Left lung (tissue), 10 donors: ENCODE results near the gene ANKRD36B. TPM values are rescaled to one million over a fixed set of nuclear protein-coding genes. Genes with fewer than 3 reads are reported as not detected.
A peak's percentile ranks its signal among the peaks of the same experiment; 100 is the strongest.
"Not testable (repeated sequence)": the region's sequence is repeated elsewhere in the genome, so short reads cannot be mapped to it uniquely, and the experiment has no call there.

Source experiments
- ATAC-seq: fragments of 200-7000 bp; cut with Tn5 transposase; one replicate; pipeline ENCODE4 v1.9.1; 2020; ENCODE audit warnings: moderate library complexity
- DNase-seq, 4 donors: peaks; one replicate each; pipeline ENCODE4 v3.0.0-alpha.2; 2013 to 2020
- H3K27ac ChIP-seq, 2 donors: fragments of 200-600 bp; sonication (generic) in 1 of 2; one replicate each; pipeline versions ENCODE4 v1.5.0 to v1.8.0; 2020 to 2021
- H3K27me3 ChIP-seq, 2 donors: fragments of 200-600 bp; sonication (generic) in 1 of 2; one replicate each; pipeline versions ENCODE4 v1.5.0 to v1.8.0; 2020 to 2021
- H3K36me3 ChIP-seq, 2 donors: fragments of 200-600 bp; sonication (generic) in 1 of 2; one replicate each; pipeline versions ENCODE4 v1.5.0 to v1.8.0; 2020 to 2021
- H3K4me1 ChIP-seq, 2 donors: fragments of 200-600 bp; one replicate each; pipeline ENCODE4 v1.8.0; 2021
- H3K4me3 ChIP-seq, 2 donors: fragments of 200-600 bp; sonication (generic) in 1 of 2; one replicate each; pipeline versions ENCODE4 v1.5.0 to v1.8.0; 2020 to 2021; ENCODE audit warnings: mild to moderate bottlenecking in 1 of 2
- H3K9me3 ChIP-seq, 2 donors: fragments of 200-600 bp; sonication (generic) in 1 of 2; one replicate each; pipeline versions ENCODE4 v1.5.0 to v1.8.0; 2020 to 2021
- intact Hi-C, 2 donors: fragments of 100-400 bp; cut with DNase I; formaldehyde crosslinking; loops; one replicate each; pipeline versions ENCODE4 v1.11.2 to v1.14.2; 2022
- polyA plus RNA-seq, 6 donors: library from polyadenylated mRNA; unstranded; fragments of 120-200 nt; gene quantifications; one replicate each; pipeline ENCODE4 v1.2.1, GENCODE V29; 2013; ENCODE audit not compliant: insufficient read length in 6 of 6
- total RNA-seq, 2 donors: library from RNA; stranded (reverse); fragmentation: NEBNext Ultra II Directional; extraction: Animal tissue kit (Norgen Biotek cat#: 25700); gene quantifications; one replicate each; pipeline ENCODE4 v1.2.1, GENCODE V29; 2021
- TF ChIP-seq, protein P1 (sequence below), 2 donors: fragments of 200-600 bp; sonication (generic) in 1 of 2; IDR thresholded peaks; one replicate each; pipeline versions ENCODE4 v1.5.0 to v1.8.0; 2021; ENCODE audit warnings: antibody characterized with exemption in 2 of 2
- donor health status: DM: no; HTN: yes; CAD: no.
- donor health status: DM: no; HTN: no; CAD: no.

The ANKRD36B gene
- total and polyA plus RNA-seq, 8 donors, result 15.9 to 69.9 (median 46.6) TPM

DNA sequence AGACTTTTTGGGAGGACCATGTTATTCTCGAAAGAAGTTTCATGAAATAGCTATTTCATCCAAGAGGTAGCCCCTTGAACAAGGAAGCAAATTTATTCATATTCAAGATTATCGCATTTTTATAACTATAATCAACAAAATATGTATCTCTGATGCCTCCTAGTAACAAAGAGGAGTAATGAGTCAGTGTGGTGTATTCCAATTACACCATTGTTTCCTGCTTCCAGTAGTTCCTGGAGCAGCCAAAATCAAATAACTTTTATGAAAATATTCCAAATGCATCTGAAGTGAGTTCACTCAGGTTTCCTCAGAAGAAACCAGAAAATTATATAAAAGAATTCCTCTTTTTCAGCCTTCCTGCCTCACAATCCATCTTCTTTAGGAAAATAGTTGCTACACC, 43.0 kb downstream of the ANKRD36B start:
- ATAC-seq (no peak), DNase-seq (no peak)
- no peaks in the 10 kb centered on the region for H3K27me3 ChIP-seq
- H3K9me3 ChIP-seq, result no peaks in the 10 kb centered on the region
- intact Hi-C loops, result no loop called here
- peaks cover 0 to 3% of the 10 kb centered on the region in 2 donors for H3K36me3 ChIP-seq
- no peak overlapping the region for H3K27ac ChIP-seq
- H3K4me3 ChIP-seq, result no peak overlapping the region
- TF ChIP-seq, protein P1, sequence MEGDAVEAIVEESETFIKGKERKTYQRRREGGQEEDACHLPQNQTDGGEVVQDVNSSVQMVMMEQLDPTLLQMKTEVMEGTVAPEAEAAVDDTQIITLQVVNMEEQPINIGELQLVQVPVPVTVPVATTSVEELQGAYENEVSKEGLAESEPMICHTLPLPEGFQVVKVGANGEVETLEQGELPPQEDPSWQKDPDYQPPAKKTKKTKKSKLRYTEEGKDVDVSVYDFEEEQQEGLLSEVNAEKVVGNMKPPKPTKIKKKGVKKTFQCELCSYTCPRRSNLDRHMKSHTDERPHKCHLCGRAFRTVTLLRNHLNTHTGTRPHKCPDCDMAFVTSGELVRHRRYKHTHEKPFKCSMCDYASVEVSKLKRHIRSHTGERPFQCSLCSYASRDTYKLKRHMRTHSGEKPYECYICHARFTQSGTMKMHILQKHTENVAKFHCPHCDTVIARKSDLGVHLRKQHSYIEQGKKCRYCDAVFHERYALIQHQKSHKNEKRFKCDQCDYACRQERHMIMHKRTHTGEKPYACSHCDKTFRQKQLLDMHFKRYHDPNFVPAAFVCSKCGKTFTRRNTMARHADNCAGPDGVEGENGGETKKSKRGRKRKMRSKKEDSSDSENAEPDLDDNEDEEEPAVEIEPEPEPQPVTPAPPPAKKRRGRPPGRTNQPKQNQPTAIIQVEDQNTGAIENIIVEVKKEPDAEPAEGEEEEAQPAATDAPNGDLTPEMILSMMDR (IDR thresholded peaks at IDR 0.05), result no peak
- H3K4me1 ChIP-seq, result no peaks in the 10 kb centered on the region

DNA sequence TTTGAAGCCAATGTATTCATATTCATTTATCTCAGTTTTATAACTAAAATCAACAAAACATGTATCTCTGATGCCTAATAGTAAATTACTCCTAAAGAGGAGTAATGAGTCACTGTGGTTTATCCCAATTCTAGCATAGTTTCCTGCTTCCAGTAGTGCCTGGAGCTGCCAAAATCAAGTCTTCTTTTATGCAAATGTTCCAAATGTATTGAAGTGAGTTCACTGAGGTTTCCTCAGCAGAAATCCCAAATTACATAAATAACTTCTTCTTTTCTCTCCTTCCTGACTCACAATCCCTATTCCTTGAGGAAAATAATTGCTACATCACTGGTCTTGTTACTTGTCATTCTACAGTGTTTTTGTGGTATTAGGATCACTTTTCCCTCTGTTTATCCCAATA, 44.8 kb downstream of the ANKRD36B start:
- DNase-seq, H3K9me3 ChIP-seq, intact Hi-C loops, H3K36me3 ChIP-seq, H3K4me1 ChIP-seq, ATAC-seq, H3K27me3 ChIP-seq, H3K4me3 ChIP-seq, H3K27ac ChIP-seq: not testable (repeated sequence)

DNA sequence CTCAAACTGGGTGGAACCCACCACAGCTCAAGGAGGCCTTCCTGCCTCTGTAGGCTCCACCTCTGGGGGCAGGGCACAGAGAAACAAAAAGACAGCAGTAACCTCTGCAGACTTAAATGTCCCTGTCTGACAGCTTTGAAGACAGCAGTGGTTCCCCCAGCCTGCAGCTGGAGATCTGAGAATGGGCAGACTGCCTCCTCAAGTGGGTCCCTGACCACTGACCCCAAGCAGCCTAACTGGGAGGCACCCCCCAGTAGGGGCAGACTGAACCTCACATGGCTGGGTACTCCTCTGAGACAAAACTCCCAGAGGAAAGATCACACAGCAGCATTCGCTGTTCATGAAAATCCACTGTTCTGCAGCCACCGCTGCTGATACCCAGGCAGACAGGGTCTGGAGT, 63.8 kb downstream of the ANKRD36B start:
- H3K27me3 ChIP-seq, H3K36me3 ChIP-seq, ATAC-seq, DNase-seq, intact Hi-C loops, H3K27ac ChIP-seq, H3K4me1 ChIP-seq, H3K9me3 ChIP-seq, H3K4me3 ChIP-seq: not testable (repeated sequence)

DNA sequence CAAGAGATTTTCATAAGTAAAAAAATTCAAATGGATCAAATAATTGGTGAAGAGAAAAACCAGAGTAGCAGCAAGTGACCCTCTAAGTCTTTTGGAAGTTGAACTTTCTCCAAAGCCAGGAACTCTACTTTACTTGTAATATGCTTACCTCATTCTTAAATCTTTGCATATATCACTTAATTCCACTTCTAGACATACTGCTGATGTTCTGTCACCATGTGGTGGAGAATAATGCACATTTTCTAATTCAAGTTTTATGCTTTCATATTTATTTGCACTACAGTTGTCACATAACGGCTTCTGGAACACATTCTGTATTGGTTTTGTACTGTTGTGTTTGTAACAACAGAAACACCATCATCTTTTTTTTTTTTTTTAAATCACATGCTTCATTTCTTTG, 65.9 kb downstream of the ANKRD36B start:
- ATAC-seq, H3K27me3 ChIP-seq, H3K27ac ChIP-seq, H3K9me3 ChIP-seq, H3K4me1 ChIP-seq, H3K4me3 ChIP-seq, intact Hi-C loops, H3K36me3 ChIP-seq, DNase-seq: not testable (repeated sequence)

DNA sequence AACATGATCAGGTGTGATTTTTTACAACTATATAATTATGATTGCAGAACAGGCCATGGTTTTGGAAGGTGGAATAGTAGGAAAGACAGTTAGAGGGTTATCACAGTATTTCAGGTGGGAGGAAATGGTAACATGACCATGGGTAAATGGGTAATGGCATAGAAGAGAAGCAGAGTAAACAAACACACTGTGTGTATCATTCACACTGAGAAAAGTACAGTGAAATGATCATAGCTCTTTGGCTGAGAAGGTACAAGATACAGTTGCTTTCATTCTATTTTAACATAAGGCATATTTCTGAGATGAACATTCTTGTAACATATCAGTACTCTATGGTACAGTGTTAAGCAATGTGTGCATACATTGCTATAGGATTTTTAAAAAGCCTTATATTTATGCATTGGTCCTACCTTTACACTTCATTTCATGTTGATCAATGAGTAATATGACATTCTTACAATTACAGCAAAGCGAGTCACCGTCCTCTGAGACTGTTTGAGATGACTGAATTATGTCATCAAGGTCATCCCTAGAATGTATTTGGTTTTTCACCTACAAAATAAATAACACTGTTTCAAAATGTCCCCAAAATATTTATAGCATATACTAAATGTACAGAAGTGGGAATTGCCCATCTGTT, 66.6 kb downstream of the ANKRD36B start:
- DNase-seq, intact Hi-C loops, H3K4me1 ChIP-seq, H3K4me3 ChIP-seq, H3K27ac ChIP-seq, H3K9me3 ChIP-seq, H3K36me3 ChIP-seq, ATAC-seq, H3K27me3 ChIP-seq: not testable (repeated sequence)

DNA sequence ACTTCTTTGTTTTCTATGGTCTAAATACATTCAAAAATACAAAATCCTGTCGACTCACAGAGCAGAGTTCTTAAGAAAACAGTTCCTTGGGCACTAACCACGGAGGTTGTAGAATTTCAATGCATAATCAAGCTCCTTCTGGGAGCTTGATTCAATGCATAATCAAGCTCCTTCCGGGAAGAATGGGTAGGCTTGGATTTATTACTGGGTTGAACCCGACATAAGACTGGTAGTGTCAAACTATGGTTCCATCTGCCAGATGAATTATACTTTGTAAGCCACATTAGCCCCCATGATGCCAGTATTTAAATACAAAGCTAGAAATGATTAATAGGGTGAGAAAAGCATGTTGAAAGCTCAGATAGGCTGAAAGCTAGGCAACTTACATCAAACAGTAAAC, 94.0 kb downstream of the ANKRD36B start:
- H3K4me3 ChIP-seq, H3K27me3 ChIP-seq, ATAC-seq, H3K9me3 ChIP-seq, H3K27ac ChIP-seq, intact Hi-C loops, H3K4me1 ChIP-seq, H3K36me3 ChIP-seq, DNase-seq: not testable (repeated sequence)

DNA sequence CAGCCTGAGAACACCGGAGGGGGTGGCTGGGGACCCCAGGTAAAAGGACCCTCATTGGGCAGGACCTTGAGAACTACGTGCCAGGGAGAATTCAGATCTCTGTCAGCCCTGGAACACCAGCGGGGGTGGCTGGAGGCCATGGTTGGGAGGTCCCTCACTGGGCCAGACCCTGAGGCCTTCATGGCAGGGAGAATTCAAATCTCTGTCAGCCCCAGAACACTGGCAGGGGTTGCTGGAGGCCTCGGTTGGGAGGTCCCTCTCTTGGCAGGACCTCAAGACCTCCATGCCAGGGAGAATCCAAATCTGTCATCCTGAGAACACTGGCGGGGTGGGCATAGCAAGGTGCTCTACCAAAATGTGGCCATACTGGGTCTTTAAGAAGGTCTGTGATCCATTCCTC, 99.5 kb downstream of the ANKRD36B start:
- H3K4me1 ChIP-seq, H3K9me3 ChIP-seq, intact Hi-C loops, ATAC-seq, H3K27ac ChIP-seq, H3K27me3 ChIP-seq, H3K36me3 ChIP-seq, H3K4me3 ChIP-seq: not testable (repeated sequence)
- peak in 2 of 4 donors; percentile 28 to 70 for DNase-seq

Other genes with a start within 250 kb of the ANKRD36B start
- gene COX5B, start 56.2 kb upstream of the ANKRD36B start, total RNA-seq, result 100 to 1,000 TPM; 167 to 173 TPM
- 100 to 1,000 TPM; 112 to 130 (median 123) TPM for gene COX5B, start 56.2 kb upstream of the ANKRD36B start, polyA plus RNA-seq
- gene ACTR1B, start 74.2 kb upstream of the ANKRD36B start, total RNA-seq, result 10 to 100 TPM; 58.0 to 67.2 TPM
- 10 to 100 TPM; 43.1 to 57.1 (median 49.2) TPM for gene ACTR1B, start 74.2 kb upstream of the ANKRD36B start, polyA plus RNA-seq
- 1 to 10 TPM; 7.6 to 8.9 TPM for gene C2orf92, start 79.8 kb upstream of the ANKRD36B start, total RNA-seq
- 10 to 100 TPM; 17.7 to 30.9 (median 26.5) TPM for gene C2orf92, start 79.8 kb upstream of the ANKRD36B start, polyA plus RNA-seq
- 1 to 10 TPM; 5.6 to 8.3 TPM for gene ZAP70, start 123.7 kb upstream of the ANKRD36B start, total RNA-seq
- 1 to 10 TPM; 1.4 to 2.8 (median 1.9) TPM for gene ZAP70, start 123.7 kb upstream of the ANKRD36B start, polyA plus RNA-seq